HG02885 (cell line): ENCODE measurements around the gene HLA-DMA.

Experiments used
- ATAC-seq: cut with Tn5 transposase; IDR thresholded peaks from one replicate; pipeline ENCODE4 v1.9.1; 2021; ENCODE audit warnings: mild to moderate bottlenecking; ENCODE audit not compliant: unreplicated experiment, poor library complexity

The HLA-DMA gene

DNA sequence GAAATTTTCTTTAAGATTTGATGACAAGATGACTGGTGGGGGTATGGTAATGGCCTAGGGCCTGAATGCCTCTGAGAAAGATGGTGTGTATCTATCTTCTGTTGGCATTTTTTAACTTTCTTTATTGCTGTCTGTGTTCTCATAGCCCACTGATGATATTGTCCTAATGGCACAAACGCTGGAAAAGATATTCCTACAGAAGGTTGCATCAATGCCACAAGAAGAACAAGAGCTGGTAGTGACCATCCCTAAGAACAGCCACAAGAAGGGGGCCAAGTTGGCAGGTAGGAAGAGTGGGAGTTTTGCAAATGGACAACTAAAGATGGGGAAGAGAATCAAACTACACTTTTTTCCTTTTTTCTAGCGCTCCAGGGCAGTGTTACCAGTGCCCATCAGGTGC, 23.0 kb upstream of the HLA-DMA start:
- no peak for ATAC-seq

DNA sequence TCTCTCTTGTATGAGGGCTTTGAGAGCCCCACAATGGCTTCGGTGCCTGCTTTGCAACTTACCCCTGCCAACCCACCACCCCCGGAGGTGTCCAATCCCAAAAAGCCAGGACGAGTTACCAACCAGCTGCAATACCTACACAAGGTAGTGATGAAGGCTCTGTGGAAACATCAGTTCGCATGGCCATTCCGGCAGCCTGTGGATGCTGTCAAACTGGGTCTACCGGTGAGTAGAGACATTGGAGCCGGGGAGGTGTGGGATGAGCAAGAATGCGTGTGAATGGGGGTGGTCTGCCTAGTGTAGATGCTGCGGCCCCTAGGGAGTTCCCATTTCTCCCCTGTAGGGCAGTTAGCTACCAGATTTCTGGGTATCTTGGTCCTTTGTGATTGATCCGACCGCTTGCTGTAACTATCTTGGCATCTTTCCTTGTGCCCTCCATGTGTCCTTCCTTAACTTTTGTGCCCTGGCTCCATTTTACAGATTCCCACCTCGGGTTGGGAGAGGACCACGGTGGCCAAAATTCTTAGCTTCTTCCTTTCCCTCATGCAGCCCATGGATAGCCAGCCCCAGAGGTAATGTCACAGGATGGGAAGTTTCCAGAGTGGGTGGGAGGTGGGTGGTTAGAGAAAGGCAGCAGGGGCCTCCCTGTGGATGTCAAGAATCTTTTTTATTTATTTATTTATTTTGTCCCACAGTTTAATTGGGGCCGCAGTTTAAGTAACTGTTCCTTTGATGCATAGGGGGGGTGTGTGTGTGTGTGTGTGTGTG, 21.8 kb upstream of the HLA-DMA start:
- ATAC-seq, result no peak

DNA sequence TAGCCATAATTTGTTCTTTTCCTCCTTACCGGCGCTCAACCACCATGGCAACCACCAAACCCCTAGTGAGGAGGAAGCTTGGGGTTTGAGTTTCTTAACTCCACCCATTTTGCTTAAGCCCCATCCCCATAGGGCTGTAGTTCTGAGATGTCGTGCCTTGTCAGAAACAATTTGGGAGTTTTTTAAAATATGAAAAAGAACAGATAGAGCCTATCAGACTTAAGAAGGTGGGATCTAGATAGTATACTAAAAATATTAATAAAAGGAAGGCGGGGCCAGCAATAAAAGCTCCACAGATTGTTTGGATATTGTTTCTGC, 21.1 kb upstream of the HLA-DMA start:
- ATAC-seq, result no peak

DNA sequence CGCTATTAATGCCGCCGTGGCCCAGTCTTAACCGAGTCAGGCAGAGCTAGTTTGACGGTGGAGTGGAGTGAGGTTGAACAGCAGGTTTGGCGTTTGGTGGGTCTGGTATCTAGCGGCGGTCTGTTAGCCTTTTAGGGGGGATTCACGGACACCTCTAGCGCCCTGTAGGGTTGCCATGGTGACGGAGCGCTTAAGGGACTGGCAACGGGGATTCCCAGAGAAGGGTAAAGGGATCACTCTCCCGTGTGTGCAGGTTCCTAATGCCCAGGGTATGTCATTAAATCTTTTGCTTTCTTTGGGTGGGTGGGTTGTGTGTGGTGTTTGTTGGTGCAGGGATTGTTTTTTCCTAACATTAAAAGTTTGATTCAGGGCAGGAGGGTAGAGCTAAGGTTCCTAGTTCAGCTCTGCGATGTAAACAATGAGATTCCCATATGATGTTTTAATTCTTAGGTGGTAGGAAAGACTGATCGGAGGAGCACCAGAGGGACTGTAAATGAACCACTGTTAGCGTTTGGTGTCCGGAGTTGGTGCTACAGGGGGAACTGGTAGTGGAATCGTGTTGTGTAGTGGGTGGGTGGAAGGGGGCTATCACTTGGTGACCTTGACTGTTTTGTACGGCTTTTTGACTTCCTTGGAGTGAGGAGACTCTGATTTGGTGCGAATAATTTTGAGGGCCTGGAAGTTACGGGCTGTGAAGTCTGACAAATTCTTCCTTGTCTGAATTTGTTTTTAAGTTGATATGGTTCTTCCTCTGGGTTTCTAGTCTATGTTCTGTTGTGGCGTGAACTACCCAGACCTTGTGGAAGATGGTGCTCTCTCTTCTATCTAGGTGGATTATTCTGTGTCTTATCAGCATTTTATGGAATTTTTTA, 20.5 kb upstream of the HLA-DMA start:
- no peak for ATAC-seq

DNA sequence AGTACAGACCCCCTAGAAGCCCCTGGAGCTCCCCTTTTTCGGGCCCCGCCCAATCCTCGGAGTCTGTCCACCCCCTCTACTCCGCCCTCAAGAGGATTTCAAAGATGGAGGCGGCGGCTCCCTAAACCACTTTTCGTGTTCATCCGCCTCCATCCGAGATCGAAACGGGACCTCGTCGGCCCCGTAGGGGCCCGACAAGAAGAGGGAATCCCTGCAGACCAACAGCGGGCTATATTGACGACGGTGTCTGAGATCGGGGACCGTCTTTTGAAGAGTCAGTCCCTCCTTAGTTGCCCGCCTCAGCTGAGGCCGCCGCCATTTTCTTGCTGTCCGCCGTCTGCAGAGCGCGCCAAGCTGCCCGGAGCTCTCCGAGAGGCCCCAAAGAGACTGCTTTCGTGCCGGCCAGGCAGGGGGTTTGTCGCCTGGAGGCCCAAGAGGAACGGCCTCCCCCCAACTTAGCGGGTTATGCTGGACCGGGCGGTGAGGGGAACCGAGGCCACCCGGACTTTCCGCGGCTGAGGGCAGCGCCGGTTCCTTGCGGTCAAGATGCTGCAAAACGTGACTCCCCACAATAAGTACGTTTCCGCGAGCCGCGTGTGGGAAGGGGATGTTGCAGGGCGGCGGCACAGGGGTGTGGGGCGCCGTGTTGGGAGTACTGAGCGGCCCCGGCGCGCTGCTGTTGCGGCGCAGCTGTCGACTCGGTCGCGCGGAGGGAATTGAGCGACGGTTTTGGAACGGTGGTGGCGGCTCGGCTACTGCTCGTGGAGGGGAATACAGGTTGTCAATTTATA, 19.7 kb upstream of the HLA-DMA start:
- ATAC-seq, result no peak

DNA sequence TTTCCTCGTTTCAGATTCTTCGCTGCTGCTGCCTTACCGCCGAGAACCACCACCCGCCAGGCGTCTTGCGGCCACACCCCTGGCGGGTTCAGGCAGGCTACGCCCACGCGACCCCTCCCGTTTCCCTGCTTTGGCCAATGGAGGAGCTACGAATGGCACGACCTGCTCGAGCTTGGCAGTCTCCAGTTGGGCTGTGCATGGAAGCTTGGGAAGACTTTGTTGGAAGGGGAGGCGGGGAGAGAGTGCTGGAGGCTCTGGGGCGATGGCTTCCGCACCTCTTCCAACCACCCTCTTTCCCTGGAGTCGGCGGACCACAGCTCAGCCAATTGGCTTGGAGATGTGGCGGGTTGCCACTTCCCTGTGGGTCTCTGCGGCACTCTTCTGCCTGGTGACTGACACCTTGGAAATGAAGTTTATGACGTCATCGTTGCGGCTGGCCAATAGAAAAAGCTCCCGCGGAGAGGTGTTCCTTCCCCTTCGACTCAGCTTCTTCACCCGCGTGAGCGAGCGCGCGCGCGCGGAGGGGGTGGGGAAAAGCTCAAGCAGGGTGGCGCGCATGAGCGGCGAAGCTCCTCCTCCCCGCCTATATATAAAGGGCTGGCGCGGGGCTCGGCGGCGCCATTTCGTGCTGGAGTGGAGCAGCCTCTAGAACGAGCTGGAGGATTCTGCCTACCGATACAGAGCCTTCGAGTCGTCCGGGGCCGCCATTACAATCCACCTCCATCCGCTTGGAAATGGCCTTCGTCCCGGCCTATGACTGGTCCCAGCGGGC, 18.9 kb upstream of the HLA-DMA start:
- peak; percentile 54 for ATAC-seq

DNA sequence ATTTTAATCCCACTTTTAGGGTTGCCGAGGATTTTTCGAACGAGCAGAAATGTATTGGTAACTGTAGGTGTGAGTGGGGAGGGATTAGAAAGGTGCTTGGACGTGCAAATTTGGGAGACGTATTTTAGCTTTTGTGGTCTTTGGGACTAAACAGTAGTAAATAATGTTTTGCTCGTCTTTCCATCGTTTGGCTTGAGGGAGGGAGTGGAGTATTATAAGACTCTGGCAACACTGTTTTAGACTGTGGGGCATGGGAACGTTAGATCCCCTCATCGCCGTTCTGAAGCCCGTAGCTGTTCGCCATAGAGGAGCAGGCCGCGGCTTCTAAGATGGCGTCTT, 18.3 kb upstream of the HLA-DMA start:
- ATAC-seq, result no peak

DNA sequence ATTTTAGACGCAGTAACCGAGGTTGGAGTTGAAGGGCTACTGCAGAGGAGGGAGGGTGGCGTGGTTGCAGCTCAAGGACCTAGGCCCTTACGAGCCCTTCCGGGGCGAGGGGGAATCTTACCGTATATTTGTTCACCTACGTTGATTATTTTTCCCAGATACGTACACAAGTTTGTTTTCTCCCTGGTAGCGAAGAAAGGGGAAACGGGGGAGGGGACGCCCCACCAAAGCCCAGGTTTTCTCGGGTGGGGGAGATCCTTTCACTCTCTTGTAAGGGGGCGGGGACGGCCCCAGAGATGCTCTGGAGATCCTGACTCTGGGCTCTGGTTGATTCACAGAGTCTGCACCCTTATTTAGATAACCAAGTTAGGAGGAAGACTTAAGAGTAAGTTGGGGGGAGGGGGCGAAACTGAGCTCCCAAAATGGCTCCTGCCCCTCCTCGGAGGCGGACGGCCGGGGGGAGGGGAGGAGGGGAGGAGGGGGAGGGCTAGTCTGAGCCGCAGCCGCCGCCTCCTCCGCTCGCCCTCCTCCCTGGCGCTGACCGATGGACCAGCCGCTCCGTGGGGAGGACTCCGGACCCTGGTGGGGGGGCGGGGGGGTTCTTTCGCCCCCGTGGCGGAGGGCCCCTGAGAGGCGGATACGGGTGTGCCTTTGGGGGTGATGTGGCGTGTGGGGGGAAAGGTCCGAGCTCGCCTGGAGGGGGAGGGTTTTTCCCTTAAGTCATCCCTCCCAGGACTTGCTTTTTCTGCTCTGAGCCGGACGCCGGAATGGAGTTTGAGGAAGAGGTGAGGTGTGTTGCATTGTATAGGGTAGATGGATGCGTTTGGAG, 17.7 kb upstream of the HLA-DMA start:
- ATAC-seq, result no peak

DNA sequence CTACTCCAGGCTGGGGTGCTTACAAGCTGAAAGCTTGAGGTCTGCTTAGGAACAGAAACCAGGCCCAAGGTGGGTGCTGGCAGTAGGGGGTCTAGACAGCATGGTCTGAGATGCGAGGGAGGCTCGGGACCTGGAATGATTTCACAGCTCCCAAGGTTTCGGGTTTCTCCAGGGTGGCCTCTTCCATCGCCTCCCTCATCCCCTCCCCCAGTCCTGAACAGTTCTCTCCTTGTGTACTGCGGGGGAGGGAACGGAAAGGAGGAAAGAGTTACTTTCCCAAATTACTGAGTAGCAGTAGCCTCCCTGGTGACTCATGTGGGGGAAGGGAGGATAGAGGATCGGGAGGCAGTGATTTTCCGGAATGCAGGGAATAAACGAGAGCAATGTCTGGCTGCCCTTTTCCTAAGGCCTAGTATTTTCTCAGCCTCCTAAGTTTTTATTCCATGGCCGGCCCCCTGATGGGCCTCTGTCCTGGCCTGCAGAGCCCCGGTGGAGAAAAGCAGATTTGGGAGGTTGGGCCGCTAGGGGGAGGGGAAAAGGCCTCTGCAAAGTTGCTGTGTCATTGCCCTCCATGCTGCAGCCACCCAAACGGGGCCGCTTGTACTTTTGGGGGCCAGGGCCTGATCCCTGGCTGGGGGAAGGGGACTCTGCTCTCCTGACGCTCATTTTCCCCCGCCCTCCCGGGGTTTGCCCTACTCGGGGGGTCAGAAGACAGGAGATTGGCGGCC, 17.0 kb upstream of the HLA-DMA start:
- ATAC-seq, result no peak

DNA sequence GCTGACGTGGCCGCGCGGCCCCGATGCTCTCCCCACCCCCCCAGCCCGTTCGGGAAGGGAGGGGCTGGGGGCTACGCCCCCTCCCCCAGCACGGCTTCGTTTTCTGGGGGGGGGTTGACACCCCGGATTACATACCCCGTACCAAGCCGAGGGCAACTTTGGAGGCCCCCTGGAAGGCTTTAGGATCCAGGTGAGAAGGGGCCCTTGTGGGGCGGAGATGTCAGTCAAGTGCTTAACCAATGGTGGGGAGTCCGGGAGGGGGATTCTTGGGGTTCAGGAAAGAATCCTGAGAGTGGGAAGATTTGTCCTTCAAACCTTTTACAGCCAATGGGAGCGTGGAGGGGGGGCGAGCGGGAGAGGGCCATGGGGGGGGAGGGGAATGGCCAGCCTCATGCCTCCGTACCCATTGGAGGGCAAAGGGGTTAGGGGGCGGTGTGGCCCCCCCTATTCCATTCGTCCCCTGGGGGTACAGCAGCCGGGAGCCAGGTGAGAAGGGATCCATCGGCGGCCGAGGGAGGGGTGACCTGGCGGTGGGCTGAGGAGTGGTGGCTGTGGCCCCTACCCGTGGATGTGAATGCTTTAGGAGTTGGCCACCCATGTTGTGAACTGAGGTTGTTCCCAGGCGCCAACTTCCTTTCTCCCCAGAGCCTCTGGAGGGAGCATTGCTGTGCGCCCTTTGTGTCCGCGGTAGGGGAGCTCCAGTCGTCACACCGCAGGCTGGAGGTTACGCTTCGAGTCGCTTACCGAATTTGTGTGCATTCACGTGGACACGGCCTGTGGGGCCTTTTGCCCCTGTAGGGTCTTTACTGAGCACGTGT, 16.2 kb upstream of the HLA-DMA start:
- no peak for ATAC-seq

DNA sequence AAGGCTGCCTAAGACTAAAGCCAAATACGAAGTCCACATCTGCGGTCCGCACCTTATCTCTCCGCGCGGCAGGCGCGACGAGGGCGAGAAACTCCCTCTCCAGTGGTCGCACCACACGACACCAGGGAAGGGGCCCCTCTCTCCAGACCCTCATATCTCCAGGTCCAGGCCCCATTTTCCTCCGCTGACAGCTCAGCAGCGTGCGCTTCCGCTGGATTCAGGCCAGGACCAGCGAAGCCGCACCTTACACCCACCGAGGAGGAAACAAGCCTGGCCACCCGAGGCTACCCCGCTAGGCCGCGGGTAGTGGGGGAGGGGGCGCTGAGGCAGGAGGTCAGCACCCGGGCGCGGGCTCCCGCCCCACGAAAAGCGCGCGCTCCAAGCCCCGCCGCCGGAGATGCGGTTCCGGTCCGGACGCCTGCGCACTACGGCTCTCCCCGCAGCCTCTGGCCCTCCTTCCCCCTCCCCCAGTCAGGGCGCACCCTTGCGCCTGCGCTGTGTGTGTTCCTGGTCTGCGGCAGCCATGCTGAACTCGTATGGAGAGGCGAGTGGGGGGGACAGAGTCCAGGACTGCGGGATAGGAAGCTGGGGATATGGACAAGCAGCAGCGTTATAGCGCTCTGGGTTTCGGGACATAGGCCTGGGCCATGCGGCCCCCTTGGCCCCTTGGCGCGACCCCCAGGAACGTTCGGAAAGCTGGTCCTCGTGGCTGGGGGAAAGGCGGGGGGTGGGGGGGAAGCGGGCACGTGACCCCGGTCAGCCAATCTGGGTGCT, 15.4 kb upstream of the HLA-DMA start, which contains the start of gene BRD2:
Gene BRD2 (plus strand): TSS at position 502 of the 774 bp plus-strand sequence. CDS start 4,305 bp downstream, outside the sequence.
- ATAC-seq, result peak; percentile 38

DNA sequence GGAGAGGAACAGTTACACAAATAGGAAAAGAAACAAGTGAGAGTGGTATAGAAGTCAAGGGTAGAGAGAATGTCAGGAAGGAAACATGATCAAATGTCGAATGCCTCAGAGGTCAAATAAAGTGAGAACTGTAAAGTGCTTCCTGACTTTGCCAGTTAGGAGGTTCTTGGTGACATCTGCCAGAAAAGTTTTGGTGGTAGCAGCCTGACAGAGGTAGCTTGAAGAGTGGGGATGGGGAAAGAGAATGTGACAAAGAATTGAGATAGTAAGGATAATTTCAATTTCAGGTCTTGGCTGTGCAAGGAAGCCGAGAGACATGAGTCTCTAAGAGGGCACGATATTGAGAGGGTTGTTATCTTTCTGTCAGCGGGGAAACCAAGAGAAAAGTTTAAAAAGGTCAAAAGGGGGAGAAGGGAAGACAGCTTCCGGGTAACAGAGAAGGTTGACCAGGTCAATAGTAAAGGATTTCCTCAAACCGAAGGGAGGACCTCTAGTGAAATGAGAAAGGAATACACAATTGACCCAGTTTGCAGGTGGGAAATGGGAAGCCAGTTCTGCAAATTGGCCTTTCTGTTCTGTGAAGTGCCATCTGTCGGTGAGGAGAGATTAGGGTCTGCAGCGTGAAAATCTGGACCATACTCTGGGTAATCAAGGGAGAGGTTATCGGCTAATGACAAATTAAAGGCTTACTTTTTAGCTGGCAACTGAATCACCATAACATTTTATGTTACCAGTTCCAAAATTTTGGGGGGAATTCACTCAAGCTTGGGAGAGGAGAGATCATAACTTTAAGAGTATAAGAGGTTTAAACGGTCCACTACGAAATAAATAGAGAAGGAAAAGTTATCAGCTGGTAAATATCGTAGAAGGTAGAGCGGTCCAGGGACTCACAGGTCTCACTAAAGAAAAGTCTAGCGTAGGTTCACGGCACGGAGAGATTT, 14.5 kb upstream of the HLA-DMA start:
- ATAC-seq, result no peak

DNA sequence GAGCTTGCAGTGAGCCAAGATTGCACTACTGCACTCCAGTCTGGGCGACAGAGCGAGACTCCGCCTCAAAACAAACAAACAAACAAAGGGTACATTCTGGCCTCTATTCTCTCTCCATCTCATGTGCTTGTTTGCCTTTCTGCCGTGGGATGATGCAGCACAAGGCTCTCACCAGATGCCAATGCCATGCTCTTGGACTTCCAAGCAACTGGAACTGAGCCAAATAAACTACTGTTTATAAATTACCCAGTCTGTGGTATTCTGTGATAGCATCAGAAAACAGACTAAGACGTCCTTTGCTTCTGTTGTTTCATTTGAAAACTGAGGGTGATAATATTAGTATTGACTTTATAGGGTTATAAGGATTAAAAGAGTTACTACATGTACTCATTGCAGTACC, 11.9 kb upstream of the HLA-DMA start:
- no peak for ATAC-seq

DNA sequence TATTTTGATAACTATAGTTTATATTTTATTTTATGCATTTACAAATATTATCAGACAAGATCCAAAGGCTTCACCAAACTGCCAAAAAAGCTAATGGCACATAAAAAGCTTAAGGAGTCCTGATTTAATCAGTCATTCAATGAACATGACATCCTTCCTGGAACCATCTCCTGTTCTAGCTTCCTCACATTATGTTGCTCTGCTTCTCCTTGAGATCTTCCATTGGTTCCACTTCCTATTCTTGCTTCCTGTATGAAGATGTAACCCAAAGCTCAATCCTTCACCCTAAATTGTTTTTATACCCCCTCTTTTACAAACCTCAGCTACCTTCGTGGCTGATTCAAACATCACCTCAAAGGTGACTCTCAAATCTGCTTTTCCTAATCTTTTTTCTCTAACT, 11.0 kb upstream of the HLA-DMA start:
- no peak for ATAC-seq

DNA sequence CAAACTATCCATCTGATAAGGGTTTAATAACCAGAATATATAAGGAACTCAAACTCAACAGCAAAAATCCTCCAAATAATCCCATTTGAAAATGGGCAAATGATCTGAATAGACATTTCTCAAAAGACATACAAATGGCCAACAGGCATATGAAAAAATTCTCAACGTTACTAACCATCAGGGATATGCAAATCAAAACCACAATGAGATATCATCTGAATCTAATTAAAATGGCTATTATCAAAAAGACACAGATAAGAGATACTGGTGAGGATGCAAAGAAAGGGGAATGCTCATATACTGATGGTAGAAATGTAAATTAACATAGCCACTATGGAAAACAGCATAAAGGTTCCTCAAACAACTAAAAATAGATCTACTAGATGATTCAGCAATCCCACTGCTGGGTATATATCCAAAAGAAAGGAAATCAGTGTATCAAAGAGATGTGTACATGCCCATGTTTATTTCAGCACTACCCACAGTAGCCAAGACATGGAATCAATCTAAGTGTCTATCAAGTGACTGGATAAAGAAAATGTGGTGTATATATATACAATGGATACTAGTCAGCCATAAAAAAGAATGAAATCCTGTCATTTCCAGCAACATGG, 9.4 kb upstream of the HLA-DMA start:
- ATAC-seq, result no peak

DNA sequence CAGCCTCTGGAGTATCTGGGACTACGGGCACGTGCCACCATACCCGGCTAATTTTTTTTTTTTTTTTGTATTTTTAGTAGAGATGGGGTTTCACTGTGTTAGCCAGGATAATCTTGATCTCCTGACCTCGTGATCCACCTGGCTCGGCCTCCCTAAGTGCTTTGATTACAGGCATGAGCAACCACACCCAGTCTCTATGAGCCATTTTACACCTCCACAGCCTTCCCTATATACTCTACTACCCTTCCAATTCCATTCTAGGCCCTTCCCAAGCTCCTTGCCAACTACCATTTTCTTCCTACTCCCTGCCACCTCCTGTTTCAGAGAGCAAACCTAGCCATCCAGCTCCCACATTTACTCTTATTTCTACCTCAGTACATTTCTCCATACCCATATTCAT, 7.7 kb upstream of the HLA-DMA start:
- ATAC-seq, result no peak
